Tibial nerve (tissue), 3 donors: Measurements from ENCODE around the gene SORL1-AS1.

Source experiments
- CTCF ChIP-seq, 5 experiments: fragments of 200-600 bp in 3 of 5; fragments of 450-650 bp in 2 of 5; sonication (generic) in 3 of 5; IDR thresholded peaks; one replicate each; pipeline ENCODE4 v1.5.1; 2016 to 2019; ENCODE audit warnings: antibody characterized with exemption in 5 of 5, mild to moderate bottlenecking in 3 of 5, moderate library complexity in 2 of 5
- POLR2A ChIP-seq, 2 donors: fragments of 450-650 bp; IDR thresholded peaks; one replicate each; pipeline ENCODE4 v1.6.1; 2017; ENCODE audit warnings: antibody characterized with exemption in 2 of 2, mild to moderate bottlenecking in 2 of 2, moderate library complexity in 2 of 2

GRCh38 chr11:121437686-121438078 is 15.1 kb downstream of the SORL1-AS1 start:
- no peak for TF ChIP-seq POLR2A (IDR thresholded peaks at IDR 0.05)
- TF ChIP-seq CTCF (IDR thresholded peaks at IDR 0.05): no peak
